IMR-90 (cell line): ENCODE measurements around the gene ADARB2.
"Not testable (repeated sequence)": the region's sequence is repeated elsewhere in the genome, so short reads cannot be mapped to it uniquely, and the experiment has no call there.

ENCODE experiments used
- CTCF ChIP-seq: conservative IDR thresholded peaks from 2 replicates; pipeline ENCODE4 v1.5.1; 2012; ENCODE audit warnings: mild to moderate bottlenecking, low read depth, low read length, improper control_type of control experiment
- POLR2A ChIP-seq: IDR thresholded peaks from 2 replicates; pipeline ENCODE4 v1.6.1; 2012; ENCODE audit warnings: mild to moderate bottlenecking, low read depth, low read length

GRCh38 chr10:1398116-1398515 is 339.2 kb downstream of the ADARB2 start:
- not testable (repeated sequence) for TF ChIP-seq CTCF, POLR2A
